GM19395 (cell line): ENCODE data around the gene CABP7.

Experiments
- ATAC-seq: cut with Tn5 transposase; IDR thresholded peaks from one replicate; pipeline ENCODE4 v1.9.1; 2021; ENCODE audit warnings: mild to moderate bottlenecking, moderate library complexity; ENCODE audit not compliant: unreplicated experiment

Gene CABP7

DNA sequence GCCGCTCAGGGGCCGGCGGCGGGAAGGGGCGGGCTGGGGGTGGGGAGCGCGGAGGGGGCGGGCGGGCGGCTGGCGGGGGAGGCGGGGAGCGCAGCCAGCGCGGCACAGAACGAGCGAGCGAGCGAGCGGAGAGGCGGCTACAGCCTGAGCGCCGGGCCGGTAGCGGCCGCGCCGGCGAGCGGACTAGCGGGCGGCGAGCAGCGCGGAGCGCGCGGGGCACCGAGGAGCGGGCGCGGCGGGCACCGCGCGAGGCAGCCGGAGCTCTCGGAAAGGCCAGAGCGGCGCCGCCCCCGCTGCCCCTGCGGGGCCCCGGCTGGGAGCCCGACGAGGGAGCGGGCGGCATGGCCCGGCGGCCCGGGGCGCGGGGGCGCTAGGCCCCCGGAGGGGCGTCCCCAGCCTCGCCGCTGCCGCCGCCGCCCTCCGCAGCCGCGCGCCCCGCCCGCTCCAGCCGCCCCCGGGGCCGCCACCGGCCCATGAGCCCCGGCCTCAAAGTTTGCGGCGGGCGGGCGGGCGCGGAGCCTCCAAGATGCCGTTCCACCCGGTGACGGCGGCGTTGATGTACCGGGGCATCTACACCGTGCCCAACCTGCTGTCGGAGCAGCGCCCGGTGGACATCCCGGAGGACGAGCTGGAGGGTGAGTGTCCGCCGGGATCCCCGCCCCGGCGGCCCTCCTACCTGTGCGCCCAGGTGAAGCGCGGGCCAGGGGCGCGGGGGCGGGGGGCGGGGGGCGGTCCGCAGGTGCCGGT is at the start of gene CABP7:
TSS of gene CABP7 (plus strand) at position 105 of the 747 bp plus-strand sequence. CDS start at position 527, 422 bp downstream.
- no peak for ATAC-seq

DNA sequence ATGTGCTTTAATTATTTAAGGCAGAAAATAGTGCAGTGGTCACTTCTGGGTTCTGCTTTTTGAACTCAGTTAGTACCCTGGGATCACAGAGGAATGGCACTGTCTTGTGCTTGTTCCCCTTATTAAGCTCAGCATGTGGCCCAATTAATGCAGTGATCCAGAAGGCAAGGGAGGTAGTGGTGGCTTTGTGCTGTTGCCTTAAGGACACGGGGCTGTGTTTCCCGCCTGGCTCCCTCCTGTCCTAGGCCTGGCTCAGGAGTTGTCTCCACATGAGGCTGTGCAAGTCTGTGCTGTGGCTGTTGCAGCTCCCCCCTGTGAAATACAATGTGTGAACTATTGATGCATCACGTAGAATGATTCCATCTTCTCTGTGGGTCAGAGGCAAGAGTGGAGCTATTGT is 49.2 kb upstream of the CABP7 start:
- no peak for ATAC-seq

DNA sequence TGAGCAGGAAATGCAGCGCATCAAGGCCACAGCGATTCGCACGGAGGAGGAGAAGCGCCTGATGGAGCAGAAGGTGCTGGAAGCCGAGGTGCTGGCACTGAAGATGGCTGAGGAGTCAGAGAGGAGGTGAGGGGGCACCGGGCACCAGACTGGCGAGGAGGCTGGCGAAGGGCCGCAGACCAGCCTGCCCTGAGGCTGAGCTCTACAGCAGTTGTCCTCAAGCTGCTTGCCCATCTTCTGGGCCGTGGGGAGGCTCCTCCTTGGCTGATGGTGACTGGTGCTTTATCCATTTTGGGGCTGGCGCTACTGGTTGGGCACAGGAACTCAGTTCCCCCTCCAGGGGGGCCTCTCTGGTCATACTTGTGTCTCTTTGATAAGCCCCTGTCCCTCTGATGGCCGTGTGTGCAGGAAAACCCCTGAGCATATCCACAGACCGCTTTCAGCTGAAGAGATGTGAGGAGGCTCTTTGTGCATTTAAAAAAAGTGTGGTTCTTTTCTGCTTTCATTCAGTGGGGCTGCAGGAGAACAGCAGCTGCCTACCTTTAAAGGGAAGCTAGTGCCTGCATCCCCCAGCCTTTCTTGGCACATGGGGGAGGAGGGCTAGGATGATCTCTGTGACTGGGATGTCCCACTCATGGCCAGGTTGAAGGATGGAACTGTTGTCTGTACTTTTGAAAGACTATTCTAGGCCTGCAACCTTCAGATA is 46.3 kb upstream of the CABP7 start:
- ATAC-seq: no peak

DNA sequence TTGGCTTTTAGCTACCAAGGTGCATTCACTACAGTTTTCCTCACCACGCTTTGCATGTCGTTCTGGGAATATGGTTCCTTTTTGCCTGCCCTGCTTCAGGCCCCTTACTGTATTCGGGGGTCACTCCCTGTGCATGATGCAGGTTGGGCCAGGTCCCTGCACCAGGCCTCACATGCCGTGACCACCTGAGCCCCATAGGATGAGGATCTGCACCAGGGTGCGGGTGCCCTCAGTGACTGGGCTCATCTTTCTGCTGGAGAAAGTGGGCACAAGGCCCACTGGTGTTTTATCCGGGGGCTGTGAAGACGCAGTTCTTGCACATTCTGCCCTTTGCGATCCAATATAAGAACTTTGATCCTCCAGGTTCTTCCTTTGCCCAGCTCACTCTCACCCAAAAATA is 45.7 kb upstream of the CABP7 start:
- no peak for ATAC-seq

DNA sequence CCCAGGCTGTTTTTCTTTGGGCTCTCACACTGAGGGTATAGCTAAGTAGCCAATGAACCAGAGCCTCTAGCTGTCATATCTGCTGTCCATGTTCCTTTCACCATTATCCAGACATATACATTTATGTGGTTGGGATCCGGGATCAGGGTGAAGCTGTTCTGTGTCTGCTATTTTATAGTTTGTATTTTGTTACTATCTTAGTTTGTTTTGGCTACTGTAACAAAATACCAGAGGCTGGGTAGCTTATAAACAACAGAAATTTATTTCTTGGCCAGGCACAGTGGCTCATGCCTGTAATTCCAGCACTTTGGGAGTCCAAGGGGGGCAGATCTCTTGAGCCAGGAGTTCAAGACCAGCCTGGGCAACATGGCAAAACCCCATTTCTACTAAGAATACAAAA is 40.5 kb upstream of the CABP7 start:
- no peak for ATAC-seq

DNA sequence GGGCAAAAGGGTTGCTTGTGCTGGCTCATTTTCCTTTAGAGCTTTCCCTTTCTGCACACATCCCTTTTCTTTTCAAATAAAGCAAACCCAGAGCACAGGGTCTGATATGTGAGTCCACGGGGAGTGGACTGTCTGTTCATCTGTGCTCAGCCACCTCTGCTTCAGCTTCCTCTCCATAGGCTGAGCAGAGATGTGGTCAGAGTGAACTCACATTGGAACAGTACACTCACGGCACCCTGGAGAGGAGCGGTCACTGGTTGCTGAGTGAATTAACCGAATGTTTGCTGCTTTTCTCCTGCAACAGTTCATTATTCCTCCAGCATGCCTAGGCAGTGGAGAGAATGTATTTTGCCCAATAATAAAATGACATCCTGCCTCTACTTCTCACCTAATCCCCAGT is 36.3 kb upstream of the CABP7 start:
- no peak for ATAC-seq

DNA sequence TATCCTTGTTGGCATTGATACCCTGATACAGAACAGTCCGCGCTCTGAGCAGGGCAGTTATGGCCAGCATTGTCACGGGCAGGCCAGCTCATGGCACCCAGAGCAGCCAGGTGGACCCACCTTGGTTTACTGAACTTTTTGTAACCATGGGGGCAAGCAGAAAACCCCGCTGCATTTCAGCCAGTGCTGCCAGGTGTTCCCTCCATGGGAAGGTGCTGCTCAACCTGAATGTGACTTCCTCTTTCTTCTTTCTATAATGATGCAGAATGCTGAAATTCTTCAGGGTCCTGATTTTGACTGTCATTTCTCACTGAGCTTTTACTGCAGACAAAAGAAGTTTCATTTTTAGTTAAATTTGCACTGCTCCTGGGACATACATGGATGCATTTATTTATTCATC is 35.6 kb upstream of the CABP7 start:
- ATAC-seq: no peak

DNA sequence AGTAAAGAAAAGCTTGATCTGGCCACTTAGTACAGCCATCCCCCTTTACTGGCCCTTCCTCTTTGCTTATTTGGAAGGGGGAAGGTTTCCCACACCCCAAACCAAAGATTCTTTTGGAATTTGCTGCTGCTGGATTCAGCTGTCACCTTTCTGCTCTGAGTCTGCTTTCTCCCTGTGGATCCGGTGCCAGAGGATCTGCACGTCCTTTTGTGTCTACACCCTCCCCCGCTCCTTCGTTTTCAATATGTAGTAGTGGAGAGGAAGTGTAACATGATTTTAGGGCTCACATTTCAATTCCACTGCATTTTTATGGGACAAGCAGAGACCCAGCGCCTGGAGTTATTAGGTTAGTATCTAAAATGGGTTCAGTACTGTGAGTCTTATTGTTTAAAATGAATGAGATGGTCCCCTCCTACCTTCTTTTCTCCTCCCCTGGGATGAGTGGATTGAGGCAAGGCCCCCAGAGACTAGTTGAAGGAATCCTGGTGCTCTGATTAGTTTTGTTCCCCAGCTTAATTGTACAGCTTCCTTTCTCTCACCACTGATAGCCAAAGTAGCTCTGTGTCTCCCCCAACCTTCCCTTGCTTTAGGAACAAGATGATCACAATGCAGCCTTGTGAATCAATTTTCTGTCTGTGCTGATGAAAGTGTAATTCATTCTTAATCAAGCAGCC is 30.5 kb upstream of the CABP7 start:
- no peak for ATAC-seq

DNA sequence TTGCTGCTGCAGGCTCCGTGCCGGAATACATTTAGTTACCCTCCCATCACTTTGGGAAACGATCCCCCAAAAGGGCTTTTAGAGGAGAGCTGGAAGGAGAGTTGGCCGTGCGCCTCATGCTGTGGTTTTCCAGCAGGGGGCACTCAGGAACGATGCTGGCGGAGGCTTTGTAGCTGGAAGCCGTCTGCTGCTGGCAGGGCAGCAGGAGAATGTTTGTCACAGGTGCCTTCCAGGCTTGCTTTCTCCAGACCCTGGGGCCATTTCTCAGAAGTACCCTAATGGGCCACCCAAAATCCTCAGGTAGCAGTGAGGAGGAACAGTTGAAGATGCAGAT is 30.0 kb upstream of the CABP7 start:
- no peak for ATAC-seq

DNA sequence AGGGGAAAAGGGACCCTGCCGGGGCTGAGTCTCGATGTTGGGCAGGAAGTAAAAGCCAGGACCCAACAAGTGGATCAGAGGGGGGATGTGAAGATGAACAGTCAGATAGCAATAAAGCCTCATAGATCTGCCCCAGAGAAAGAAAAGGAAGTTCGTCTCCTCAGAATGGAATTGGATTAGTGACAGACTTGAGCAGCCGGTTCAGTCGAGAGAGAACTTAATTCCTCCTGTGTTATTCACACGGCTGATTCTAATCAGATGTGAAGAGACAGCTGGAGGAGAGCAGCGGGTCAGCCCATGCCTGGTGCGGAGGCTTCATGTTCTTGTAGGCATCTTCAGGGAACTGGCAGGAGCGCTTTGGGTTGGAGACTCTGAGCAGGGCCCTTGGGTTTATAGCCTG is 29.3 kb upstream of the CABP7 start:
- no peak for ATAC-seq

DNA sequence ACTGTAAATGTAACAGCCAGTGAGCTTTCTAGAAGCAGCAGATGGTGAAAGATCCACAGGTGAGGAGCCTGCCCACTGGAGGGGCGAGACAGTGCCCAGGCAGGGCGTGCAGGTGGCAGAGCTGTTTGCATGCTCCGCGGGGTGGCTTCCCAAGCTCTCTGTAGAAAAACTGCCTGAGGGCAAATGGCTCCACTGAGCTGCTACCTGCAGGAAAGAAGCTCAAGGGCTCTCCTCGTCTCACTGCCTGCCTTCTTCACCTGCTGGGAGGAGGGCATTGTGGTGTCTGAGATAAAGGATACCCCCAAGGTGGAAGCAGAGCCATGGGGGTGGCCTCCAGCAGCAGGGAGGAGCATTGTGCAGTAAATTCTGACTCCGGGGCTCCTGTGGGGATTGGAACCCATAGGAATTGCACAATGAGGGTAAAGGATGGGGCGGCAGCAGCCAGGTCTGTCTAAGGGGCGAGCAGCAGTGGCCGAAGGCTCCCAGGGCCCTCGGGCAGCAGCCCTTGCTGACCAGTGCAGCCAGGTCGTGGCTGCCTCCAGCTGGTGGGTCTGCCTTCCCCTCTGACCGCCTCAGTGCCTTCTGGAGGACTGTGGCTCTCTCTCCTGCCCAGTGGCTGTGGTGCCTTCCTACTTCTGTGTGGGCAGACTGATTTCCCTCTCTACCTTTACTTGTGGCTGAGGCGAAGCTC is 28.0 kb upstream of the CABP7 start:
- no peak for ATAC-seq

DNA sequence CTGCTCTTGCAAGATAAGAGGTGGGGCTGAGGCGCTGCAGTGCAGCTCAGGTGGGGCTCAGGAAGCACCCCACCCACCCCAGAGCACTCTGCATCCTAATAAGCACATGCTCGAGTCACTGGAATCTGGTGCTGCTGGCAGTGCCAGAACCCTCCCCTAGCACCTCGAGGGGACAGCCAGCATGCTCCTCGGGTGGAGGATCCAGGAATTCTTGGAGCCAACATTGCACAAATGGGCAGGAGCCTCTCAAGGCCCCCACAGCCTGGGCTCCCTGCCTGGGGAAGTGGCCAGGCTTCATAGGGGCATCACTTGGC is 27.5 kb upstream of the CABP7 start:
- ATAC-seq: no peak

DNA sequence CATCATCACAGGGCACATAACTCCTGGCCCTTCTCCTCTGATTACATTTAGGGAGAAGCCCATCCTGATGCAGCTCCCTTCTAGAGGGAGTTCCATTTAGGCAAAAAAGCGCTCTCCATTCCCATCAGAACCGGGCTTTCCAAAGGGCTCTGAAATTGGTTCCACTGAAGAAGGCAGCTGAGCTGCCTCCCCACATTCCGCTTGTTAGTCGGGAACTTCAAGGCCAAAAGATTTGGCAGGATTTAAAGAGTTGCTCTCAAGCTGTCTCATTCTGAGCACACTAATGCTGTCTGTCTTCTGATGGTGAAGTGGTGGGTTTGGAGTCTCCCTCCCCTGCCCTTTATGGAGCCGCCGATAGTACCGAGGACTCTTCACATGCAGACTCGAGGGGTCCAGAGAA is 26.6 kb upstream of the CABP7 start:
- no peak for ATAC-seq

DNA sequence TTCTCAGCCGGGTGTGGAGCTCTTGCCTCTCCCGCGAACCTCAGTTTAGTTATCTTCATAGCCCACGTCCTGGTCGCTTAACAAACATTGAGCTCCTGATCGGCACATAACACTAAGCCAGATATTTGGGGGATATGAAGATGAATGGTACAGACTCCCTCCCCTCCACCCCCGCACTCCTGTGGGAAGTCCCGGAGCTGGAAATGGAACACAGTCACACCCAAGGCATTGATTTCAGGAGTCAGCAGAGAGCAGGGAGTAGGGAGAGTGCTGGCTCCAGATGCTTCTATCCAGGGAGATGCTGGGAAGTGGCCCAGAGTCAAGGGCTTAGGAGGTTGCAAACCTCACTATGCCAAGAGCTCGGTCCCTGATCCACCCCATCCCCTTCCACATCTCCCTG is 26.1 kb upstream of the CABP7 start:
- no peak for ATAC-seq

DNA sequence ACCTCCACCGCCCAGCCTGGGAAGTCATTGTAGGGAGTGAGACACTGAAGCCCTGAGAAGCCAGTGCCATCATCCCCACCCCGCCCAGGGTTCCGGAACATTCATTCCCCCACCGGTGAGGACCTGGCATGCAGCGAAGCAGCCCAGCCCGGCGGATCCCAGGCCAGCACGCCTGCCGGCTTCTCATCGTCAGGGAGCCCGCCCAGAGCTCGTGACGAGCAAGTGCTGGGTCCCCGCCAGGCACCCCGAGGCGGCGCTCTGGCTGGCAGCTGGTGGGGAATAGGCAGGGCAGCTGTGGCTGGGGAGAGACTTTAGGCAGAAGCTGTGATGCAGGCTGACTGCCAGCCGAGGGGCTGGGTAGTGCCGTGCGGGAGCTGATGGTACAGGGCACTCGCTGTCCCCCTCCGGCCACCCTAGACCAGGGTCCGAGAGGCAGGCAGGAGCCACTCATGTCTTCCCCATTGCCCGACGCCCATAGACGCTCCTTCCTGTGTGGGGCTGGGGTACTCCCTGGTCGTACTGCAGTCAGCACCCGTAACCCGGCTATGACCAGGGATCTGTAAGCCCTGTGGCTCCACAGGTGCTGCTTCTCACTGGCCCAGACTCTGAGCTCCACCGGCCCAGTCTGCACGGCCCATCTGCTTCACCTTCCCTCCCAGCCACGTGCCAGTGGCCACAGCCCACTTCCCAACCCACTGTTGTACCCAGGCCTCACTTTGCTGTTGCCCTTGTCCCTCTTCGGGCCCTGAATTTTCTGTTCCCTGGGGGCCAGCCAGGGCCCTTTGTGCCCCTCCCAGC is 24.5 kb upstream of the CABP7 start:
- no peak for ATAC-seq

DNA sequence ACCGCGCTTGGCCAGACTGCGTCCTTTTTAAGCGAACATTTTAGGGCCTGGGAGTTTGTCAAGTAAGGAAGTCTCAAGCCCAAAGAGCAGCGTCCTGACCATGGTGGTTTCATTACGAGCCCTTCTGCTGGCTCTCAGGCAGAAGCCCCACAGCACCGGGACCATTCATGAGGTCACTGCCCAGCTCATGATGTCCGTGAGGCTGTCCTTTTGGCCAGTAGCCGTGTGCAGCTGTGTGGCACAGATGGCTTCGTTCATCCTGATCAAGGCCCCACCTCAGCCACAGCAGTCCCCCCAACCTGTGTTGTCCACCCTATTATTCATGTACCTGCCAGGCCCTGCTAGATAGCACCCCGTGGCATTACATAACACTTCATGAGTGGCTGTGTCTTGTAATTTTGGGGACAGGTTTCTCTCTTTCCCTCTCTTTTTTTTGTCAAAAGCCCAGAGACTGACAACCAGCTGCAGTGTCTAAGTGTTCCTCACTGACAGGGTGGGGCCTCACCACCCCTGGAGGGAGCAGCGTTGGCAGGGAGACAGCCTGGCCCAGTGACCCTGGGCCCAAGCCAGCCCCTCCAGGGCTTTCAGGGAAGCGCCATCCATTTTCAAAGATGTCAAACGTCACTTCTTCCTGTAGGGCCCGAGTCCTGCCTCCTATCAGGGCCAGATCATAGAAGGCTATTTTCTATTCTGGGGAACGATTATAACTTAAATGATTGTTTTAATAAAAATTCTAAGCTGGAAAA is 21.8 kb upstream of the CABP7 start:
- no peak for ATAC-seq

DNA sequence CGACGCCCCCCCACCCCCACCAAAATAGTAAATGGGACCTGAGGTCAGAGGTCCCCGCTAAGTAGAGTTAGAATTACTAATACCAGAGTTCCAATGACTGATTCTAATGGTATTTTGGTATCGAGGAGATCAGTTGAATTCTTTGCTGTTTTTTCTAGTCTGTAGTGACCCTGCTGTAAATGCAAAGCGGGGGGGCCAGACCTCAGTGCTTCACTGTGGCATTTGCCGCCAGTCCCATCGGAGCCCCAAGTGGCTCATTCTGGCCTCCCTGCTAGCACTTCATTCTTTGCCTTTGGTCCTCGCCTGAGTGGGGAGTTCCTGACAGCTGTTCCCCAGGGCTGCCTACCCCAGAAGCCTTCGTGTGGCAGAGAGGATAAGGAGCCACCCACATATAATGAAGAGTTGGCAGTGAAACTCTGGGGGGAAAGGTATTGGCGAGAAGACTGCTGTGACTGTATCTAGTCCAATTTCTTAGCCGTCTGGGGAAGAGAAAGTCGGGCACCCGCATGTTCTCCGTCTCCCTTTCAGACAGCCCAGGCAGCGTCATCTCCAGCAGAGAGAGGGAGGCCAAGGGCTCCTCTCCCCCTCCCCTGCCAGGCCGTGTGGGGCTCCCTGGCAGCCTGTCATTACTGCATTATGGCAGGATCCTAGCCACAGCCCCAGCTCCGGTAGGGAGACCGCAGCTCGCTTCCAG is 19.4 kb upstream of the CABP7 start:
- no peak for ATAC-seq

DNA sequence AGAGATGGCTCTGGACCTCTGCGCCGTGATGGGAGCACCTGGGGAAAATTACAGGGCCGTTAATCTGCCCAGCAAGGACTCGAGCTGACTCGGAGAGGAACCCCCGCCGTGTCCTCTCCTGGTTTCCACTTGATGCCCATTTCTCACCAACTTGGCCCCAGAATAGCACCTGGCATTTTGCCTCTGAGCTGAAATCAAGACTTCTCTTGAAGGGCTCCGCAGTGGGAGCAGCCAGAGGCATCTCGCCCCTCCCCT is 19.0 kb upstream of the CABP7 start:
- ATAC-seq: no peak

DNA sequence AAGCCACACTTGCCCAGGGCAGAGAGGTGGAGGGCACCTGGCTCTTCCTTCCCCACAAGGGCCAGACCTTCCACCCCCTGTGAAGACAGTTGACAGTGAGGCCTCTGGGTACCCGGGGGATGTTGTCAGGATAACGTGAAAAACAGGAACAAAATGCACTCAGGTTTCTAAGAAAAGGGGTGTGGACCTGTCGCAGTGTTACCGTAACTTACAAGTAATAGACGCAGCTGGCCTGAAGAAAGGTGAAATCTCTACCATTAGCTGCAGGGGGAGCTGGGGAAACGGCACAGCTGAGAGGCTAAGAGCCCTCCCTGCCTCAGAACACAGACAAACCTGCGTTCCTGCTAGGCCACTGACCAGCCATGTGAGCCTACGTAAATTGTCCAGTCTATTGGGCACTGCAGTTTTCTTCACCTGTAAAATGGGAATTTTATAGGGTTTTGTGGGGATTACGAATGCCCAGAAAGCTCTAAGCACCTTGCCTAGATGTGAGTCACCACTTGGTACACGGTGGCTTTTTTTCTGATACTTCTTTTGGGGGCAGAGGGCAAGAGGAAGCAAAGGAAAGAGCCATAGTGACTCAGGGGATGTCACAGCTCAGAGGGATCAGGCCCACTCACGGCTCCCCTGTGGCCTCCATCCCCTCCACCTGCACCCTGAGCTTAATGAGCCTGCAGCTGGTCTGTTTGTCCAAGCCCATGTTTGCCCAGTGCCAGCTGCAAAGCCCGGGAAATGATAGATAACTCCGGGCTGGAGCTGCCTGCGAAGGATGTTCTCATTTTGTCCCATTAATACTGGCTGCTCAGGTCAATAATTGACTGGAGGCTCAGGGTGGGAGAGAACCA is 18.4 kb upstream of the CABP7 start:
- no peak for ATAC-seq
